ENCODE results near the gene PRB4.

PRB4 gene

GRCh38 chr12:11273449-11273848 lies 36.8 kb downstream of the PRB4 start:
- no peak for TF ChIP-seq CTCF (IDR thresholded peaks at IDR 0.05)
- TF ChIP-seq ZFX (IDR thresholded peaks at IDR 0.05; ENCODE audit: borderline replicate concordance): no peak
- no peak overlapping the region for H3K27ac ChIP-seq

GRCh38 chr12:11269607-11270006 lies 40.6 kb downstream of the PRB4 start, which contains the start of gene PRB3:
TSS of gene PRB3 (minus strand) at chr12:11269707. CDS start at chr12:11269669, 38 bp downstream.
- TF ChIP-seq CTCF (IDR thresholded peaks at IDR 0.05): no peak
- no peak for TF ChIP-seq ZFX (IDR thresholded peaks at IDR 0.05; ENCODE audit: borderline replicate concordance)
- no peak within 1 kb of the TSS for H3K27ac ChIP-seq

GRCh38 chr12:11264501-11264900 lies 45.7 kb downstream of the PRB4 start:
- no peak for TF ChIP-seq ZFX (IDR thresholded peaks at IDR 0.05; ENCODE audit: borderline replicate concordance)
- TF ChIP-seq CTCF (IDR thresholded peaks at IDR 0.05): no peak
- H3K27ac ChIP-seq: no peak overlapping the region

Data from 22Rv1 (cell line).